ENCODE measurements around the gene NADSYN1. TPM values are rescaled to one million over a fixed set of nuclear protein-coding genes. Genes with fewer than 3 reads are reported as not detected.
A peak's percentile ranks its signal among the peaks of the same experiment; 100 is the strongest.

NADSYN1 gene
- total RNA-seq, 2 donors from 2014 or later: 18.0 to 18.8 TPM

DNA sequence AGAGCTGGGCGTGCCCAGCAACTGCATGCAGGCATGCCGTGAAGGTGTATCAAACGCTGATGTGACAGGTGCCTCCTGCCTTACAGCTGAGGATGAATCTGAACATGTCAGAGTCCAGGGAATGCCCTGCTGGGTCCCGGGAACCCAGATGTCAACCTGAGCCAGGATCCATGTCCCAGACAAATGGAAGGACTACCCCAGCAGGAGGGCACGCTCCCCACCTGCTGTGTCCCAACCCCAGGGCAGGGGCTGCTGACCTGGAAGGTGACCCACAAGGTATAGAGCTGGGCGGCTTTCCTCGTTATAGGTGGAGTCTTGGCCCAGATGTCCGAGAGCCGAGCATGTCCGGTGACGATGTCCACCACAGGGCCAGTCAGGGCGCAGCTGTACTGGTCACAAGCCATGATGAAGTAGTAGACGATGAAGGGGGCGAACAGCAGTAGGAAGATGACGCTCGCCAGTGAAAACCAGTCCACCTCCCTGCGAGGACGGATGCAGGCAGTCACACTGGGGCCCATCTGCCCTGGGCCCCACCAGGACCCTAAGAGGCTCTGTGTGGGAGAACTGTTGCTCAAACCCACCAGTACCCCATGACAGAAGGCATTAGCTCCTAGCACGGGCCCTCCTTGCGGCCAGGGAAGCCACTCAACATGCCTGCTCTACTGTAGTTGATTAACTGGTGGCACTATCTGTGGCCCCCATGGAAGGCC, 9.1 kb upstream of the NADSYN1 start:
- Histone ChIP-seq H3K4me3 (no peak overlapping the region), H3K36me3 (peaks cover 49% of the 10 kb centered on the region), H3K4me1 (peaks cover 0 to 12% of the 10 kb centered on the region in 2 donors), H3K9me3 (no peaks in the 10 kb centered on the region), H3K27ac (no peak overlapping the region), H3K27me3 (no peaks in the 10 kb centered on the region)
- TF ChIP-seq, protein P1, sequence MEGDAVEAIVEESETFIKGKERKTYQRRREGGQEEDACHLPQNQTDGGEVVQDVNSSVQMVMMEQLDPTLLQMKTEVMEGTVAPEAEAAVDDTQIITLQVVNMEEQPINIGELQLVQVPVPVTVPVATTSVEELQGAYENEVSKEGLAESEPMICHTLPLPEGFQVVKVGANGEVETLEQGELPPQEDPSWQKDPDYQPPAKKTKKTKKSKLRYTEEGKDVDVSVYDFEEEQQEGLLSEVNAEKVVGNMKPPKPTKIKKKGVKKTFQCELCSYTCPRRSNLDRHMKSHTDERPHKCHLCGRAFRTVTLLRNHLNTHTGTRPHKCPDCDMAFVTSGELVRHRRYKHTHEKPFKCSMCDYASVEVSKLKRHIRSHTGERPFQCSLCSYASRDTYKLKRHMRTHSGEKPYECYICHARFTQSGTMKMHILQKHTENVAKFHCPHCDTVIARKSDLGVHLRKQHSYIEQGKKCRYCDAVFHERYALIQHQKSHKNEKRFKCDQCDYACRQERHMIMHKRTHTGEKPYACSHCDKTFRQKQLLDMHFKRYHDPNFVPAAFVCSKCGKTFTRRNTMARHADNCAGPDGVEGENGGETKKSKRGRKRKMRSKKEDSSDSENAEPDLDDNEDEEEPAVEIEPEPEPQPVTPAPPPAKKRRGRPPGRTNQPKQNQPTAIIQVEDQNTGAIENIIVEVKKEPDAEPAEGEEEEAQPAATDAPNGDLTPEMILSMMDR (IDR thresholded peaks at IDR 0.05): no peak
- DNase-seq (ENCODE audit: low spot score): no peak

DNA sequence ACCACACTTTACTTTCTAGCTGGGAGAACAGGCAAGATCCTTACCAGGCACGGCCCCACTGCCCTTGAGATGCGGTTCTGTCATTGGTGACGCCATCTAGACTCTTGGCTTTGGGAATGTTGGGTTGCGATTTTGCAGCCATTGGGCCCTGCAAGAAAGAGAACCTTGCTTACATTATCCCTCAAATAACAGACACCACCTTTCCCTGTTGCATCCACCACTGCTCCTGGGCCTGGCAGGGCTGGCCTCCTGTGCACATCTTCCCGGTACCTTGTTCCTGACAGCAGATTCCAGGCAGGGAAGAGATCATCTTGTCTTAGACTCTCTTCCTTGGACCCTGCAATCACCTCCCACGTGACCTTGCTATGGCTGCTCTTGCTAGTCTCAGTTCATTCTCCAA, 8.2 kb upstream of the NADSYN1 start:
- H3K27me3 ChIP-seq: no peaks in the 10 kb centered on the region
- H3K9me3 ChIP-seq: no peaks in the 10 kb centered on the region
- TF ChIP-seq, protein P1 (IDR thresholded peaks at IDR 0.05): no peak
- no peak overlapping the region for H3K4me3 ChIP-seq
- H3K27ac ChIP-seq: no peak overlapping the region
- peaks cover 0 to 21% of the 10 kb centered on the region in 2 donors for H3K4me1 ChIP-seq
- H3K36me3 ChIP-seq: peaks cover 39% of the 10 kb centered on the region
- DNase-seq (ENCODE audit: low spot score): no peak

DNA sequence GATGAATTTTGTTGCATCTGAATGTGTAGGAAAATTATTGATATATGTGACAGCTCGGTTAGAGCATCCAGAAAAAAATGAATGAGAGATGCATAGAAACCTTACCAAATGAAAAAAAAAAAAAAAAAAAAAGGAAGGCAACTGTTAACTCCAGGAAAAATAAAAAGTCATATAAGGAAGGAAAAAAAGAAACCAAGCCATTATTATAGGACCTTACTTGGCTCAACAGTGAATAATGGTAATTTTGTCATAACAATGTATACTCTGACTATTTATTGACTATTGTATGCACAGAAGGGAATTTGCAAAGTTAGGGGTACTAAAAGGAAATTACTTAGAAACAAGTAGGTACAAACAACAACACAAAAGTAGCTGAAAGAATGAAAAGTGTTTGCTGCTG, 6.9 kb upstream of the NADSYN1 start:
- H3K36me3 ChIP-seq: peaks cover 27% of the 10 kb centered on the region
- no peaks in the 10 kb centered on the region for H3K27me3 ChIP-seq
- H3K4me3 ChIP-seq: no peak overlapping the region
- DNase-seq (ENCODE audit: low spot score): no peak
- no peaks in the 10 kb centered on the region for H3K9me3 ChIP-seq
- TF ChIP-seq, protein P1 (IDR thresholded peaks at IDR 0.05): no peak
- H3K4me1 ChIP-seq: peaks cover 0 to 21% of the 10 kb centered on the region in 2 donors
- H3K27ac ChIP-seq: no peak overlapping the region

DNA sequence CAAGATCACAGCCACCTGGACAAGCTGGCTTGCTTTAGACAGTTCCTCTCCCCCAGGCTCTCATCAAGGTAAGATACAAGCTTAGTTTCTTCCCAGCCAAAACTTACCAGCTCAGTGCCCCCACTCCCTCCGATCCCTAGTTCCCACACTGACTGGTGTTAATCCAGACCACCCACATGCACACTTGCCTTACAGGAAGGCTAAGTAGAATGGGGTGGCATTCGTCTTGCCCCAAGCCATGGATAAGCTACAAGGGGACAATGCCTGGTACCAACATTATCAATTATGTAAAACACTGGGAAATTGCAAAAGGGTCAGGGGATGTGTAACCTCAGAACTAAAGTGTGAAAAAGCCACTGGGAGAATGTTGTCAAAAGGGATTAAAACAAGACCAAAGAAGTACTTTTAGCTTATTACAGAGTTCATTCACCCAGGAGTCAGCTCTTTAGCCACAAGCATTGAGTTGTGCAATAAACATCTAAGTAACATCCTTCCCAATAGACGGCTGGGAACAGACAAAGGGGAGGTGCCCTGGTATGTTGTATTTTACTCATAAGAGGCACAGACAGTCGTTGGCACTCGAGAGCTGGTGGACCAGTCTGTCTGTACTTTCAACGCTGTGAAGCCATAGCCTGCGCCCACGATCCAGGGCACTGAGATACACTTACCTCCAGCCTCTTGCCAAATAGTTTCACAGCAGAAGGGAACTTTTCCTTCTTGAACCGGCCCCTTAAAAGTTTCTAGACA, 5.9 kb upstream of the NADSYN1 start:
- no peaks in the 10 kb centered on the region for H3K9me3 ChIP-seq
- peak; percentile 74 for DNase-seq (ENCODE audit: low spot score)
- H3K27me3 ChIP-seq: no peaks in the 10 kb centered on the region
- peaks cover 0 to 25% of the 10 kb centered on the region in 2 donors for H3K4me1 ChIP-seq
- TF ChIP-seq, protein P1 (IDR thresholded peaks at IDR 0.05): no peak
- H3K27ac ChIP-seq: peak overlapping the region; percentile 82 to 87
- peaks cover 18% of the 10 kb centered on the region for H3K36me3 ChIP-seq
- peak overlapping the region in 1 of 2 donors; percentile 63 for H3K4me3 ChIP-seq

DNA sequence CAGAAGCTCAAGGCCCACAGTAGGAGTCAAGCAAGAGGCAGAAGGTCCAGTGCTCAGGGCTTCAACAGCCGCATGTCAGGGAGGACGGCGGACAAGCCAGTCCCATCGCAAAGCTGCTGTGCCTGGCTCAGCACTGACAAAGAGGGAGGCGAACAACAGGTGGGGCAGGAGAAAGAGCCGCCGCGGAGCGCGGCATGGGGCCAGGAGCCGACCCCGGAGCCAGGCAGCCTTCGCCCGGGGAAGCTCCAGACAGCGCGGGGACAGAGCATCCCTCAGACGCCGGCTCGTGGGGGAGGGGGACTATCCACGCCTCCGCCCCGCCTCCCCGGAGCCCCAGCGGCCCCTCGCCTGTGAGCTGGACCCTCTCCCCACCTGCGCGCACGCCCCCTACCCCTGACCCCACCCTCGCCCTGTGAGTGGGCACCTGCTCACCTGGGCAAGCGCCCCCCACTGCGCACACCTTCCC, 5.2 kb upstream of the NADSYN1 start:
- Histone ChIP-seq H3K4me3 (peak overlapping the region; percentile 63 to 77), H3K27me3 (no peaks in the 10 kb centered on the region), H3K9me3 (no peaks in the 10 kb centered on the region), H3K27ac (peak overlapping the region; percentile 82 to 87), H3K36me3 (peaks cover 15% of the 10 kb centered on the region), H3K4me1 (peaks cover 0 to 30% of the 10 kb centered on the region in 2 donors)
- no peak for DNase-seq (ENCODE audit: low spot score)
- TF ChIP-seq, protein P1 (IDR thresholded peaks at IDR 0.05): no peak
